GM19455 (cell line): Measurements from ENCODE around the gene SPATA2.
A peak's percentile ranks its signal among the peaks of the same experiment; 100 is the strongest.
"Not testable (repeated sequence)": the region's sequence is repeated elsewhere in the genome, so short reads cannot be mapped to it uniquely, and the experiment has no call there.

Experiments
- ATAC-seq: cut with Tn5 transposase; IDR thresholded peaks from one replicate; pipeline ENCODE4 v1.9.1; 2021; ENCODE audit not compliant: unreplicated experiment

The SPATA2 gene, protein sequence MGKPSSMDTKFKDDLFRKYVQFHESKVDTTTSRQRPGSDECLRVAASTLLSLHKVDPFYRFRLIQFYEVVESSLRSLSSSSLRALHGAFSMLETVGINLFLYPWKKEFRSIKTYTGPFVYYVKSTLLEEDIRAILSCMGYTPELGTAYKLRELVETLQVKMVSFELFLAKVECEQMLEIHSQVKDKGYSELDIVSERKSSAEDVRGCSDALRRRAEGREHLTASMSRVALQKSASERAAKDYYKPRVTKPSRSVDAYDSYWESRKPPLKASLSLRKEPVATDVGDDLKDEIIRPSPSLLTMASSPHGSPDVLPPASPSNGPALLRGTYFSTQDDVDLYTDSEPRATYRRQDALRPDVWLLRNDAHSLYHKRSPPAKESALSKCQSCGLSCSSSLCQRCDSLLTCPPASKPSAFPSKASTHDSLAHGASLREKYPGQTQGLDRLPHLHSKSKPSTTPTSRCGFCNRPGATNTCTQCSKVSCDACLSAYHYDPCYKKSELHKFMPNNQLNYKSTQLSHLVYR

DNA sequence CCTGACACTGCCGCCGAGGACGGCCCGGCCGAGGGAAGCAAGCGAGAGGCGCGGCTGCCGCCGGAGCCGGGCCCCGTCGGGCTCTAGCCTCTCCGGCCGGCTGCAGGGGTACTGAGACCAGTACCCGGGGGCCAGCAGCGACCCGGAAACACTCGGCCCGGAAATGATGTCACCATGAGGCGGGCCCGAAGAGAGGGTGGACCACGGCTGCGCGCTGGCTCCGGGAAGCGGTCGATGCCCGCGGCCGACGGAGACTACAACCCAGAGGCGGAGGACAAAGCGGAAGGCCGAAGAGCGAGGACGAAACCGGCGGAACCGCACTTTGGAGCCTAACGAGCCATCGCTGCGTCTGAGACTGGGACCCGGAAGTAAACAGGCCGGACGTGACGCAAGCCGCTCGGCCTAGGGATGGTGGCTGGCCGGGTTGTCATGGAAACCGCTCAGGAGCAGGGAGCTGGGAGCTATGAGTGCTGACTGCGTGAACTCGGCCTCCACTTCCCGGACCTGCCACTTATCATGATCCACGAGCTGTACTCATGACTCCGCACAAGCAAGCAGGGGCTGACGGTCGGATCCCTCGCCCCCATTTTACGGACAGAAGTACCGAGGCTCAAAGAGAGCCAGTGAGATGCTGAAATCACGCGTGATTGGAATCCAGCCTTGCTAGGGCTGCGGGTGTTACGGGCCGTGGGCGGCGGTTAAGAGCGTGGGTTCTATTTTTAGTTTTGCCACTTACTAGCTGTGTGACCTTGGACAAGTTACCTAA, at the start of gene SPATA2:
Gene SPATA2 (minus strand): TSS at position 150 of the 766 bp plus-strand sequence. CDS start 7,039 bp downstream, outside the sequence.
- ATAC-seq = peak; percentile 88

DNA sequence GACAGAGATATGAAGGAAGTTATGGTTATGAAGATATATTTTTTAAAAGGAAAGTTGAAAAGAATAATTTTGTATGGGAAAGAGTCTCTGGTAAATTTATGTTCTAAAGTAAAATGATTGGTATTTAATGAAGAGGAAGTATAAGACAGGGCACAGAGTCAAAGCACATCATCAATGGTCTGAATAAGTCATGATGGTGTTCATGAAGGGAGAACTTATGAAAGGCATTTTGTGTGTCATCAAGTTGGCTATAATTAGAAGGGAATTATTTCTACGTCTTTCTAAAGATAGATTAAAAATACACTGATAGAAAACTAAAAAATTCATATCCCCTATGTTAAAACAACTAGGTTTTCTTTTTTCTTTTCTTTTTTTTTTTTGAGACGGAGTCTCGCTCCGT, 46.1 kb upstream of the SPATA2 start:
- ATAC-seq = no peak

DNA sequence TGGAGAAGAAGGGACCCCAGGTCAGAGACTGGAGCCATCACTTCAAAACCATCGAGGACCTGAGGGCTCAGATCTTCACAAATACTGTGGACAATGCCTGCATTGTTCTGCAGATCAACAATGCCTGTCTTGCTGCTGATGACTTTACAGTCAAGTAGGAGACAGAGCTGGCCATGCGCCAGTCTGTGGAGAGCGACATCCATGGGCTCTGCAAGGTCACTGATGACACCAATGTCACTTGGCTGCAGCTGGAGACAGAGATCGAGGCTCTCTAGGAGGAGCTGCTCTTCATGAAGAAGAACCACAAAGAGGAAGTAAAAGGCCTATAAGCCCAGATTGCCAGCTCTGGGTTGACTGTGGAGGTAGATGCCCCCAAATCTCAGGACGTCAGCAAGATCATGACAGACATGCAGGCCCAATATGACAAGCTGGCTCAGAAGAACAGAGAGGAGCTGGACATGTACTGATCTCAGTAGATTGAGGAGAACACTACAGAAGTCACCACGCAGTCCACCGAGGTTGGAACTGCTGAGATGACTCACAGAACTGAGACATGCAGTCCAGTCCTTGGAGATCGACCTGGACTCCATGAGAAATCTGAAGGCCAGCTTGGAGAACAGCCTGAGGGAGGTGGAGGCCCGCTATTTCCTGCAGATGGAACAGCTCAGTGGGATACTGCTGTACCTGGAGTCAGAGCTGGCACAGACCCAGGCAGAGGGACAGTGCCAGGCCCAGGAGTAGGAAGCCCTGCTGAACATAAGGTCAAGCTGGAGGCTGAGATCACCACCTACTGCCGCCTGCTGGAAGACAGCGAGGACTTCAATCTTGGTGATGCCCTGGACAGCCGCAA, 42.0 kb upstream of the SPATA2 start:
- ATAC-seq = not testable (repeated sequence)

DNA sequence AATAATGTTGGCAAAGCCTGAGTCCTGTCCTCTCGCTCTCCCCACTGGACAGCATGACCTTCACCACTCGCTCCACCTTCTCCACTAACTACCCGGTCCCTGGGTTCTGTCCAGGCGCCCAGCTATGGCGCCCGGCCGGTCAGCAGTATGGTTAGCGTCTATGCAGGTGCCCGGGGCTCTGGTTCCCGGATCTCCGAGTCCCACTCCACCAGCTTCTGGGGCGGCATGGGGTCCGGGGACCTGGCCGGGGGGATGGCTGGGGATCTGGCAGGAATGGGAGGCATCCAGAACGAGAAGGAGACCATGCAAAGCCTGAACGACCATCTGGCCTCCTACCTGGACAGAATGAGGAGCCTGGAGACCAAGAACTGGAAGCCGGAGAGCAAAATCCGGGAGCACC, 41.4 kb upstream of the SPATA2 start:
- no peak for ATAC-seq

DNA sequence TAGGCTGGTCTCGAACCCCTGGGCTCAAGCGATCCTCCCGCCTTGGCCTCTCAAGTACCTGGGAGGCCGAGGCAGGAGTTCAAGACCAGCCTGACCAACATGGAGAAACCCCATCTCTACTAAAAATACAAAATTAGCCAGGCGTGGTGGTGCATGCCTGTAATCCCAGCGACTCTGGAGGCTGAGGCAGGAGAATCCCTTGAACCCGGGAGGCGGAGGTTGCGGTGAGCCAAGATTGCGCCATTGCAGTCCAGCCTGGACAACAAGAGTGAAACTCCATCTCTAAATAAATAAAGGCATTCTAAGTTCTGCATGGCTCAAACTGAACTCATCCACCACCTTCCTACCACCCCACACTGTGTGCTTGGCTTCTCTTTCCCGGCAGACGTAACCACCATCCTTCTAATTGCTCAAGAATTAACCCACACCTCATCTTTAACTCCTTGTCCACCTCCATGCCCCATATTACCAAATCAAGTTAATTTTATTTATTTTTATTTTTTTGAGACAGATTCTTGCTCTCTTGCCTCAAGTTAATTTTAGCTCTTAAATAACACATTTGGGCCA, 40.6 kb upstream of the SPATA2 start:
- not testable (repeated sequence) for ATAC-seq

DNA sequence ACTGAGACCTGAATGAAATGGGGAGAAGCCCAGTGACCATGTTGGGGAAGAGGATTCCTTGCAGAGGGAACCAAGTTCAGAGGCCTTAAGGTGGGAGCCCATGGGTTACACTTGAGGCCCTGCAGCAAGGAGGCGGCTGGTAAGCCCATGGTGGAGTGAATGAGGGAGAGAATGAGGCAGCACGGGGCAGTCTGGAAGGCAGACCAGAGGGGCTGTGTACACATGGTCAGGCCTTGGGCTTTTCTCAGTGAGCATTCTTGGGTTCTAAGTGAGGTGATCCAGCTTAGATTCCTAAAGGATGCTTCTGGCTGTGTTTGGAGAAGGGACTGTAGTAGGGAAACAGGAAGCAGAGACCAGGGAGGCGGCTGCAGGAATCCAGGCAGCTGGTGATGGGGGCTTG, 39.8 kb upstream of the SPATA2 start:
- no peak for ATAC-seq

DNA sequence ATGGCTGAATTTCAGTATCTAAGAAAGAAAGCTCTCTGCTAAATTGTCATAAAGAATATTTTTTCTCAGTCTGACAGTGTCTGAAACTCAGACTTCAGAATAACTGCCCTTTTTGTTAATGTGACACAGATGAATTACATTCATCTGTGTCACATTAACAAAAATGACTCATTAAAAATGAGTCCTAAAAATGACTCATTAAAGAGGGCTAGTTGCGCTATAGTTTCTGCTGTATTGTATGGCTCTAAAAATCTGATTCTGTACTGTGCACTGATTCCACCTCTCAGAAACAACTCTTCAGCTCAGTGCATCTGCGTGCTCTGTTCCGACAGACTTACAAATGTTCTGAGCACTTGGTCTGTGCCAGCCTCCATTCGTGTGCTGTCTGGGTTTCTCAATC, 35.8 kb upstream of the SPATA2 start:
- ATAC-seq = no peak

DNA sequence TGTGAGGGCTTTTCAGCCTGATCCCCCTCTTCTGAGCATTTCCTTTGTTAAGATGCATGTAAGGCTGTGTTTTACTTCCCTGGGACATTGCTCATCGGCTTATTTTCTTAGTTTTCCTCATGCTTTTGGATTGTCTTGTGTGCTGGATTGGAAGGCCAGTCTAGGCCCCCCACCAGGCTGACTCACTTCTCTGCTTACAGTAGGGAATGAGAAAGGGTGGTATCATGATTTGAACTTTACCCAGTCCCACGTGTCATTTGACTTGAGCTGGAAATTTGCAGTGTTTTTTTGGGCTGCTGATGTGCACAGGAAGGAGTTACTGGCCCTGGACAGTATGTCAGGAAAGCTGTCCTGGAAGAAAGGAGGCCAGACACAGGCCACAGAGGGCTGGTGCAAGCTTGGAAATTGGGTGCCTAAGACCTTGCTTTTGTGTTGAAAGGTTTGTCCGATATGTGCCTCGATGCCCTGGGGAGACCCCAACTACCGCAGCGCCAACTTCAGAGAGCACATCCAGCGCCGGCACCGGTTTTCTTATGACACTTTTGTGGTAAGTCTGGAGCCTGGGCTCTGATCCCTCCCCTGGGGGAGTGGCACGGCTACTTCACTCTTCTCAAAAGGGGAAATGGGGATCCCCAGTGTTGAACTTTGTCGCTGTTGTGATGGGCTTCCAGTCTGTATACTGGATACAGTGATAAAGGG, 33.6 kb upstream of the SPATA2 start:
- no peak for ATAC-seq

DNA sequence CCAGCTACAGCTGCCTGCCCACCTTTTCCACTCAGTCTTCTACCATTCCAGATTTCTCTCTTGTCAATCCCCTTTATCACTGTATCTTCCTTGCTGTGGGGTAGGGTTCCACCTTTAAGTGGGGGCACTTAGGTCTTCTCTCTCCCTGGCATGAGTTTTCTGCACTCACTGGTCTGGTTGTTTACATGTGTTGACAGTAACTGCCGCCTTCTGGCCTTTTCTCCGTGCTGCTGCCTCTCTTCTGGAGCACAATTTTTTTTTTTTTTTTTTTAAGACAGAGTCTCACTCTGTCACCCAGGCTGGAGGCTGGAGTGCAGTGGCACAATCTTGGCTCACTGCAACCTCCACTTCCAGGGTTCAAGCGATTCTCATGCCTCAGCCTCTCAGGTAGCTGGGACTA, 32.8 kb upstream of the SPATA2 start:
- no peak for ATAC-seq

DNA sequence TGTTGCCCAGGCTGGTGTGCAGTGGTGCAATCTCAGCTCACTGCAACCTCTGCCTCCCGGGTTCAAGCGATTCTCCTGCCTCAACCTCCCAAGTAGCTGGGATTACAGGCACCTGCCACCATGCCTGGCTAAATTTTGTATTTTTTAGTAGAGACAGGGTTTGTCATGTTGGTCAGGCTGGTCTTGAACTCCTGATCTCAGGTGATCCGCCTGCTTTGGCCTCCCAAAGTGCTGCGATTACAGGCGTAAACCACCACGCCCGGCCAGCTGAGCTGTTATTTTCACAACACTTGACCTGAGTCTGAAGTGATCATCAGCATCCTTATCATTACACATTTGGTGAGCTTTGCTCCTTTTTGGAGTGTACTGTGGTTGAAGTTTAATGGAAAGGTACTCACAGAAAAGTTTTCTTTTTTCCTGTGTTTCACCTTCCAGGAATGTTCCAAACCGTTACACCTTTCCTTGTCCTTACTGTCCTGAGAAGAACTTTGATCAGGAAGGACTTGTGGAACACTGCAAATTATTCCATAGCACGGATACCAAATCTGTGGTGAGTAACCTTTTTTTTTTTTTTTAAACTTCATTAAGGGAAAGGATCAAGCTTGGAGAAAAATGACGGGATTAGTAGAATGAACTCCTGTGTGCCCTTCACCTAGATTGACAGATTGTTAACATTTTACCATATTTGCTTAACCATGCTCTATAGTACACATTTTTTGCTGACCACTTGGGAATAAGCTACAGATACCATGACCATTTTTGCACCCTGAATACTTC, 30.6 kb upstream of the SPATA2 start:
- no peak for ATAC-seq

DNA sequence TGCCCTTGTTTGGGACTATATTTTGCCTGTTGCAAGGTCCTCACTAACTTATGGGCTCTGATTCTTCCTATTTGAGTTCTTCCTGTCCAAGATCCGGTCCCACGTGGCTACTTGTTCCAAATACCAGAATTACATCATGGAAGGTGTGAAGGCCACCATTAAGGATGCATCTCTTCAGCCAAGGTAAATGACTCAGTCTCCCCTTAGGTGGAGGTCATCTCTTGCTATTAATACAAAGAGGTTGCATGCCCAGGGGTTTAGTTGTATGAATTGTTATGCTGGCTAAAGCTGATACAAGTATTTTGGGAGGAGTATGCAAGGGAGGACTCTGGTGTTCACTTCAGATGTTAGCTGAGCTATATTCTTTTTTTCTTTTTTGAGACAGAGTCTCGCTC, 30.0 kb upstream of the SPATA2 start:
- no peak for ATAC-seq

DNA sequence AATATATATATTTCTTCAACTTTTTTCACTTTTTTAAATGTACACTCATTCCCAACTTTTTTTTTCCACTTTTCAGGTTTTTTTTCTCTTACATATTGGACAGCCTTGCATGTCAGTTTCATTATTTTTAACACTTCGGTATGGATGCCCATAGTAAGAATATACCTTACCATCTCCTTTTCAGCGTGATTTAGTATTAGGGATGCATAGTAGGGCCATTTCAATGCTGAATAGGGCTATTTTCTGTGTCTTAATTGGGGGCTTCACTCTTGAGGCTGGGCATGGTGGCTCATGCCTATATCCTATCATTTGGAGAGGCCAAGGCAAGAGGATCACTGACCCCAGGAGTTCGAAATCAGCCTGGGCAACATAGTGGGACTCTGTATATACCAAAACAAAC, 27.6 kb upstream of the SPATA2 start:
- ATAC-seq = no peak

DNA sequence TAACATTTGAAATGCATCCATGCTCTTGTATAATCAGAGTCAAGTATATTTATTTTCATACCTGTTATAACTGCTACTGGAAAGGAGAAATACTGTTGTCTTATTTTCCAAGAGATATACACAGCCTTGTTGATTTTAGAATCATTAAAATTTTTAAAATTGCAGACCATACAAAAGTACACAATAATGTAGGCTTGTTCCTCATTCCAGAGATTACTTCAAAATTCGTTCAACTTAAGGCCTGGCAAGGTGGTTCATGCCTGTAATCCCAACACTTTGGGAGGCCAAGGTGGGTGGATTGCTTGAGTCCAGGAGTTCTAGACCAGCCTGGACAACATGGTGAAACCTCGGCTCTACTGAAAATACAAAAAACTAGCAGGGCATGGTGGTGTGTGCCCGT, 27.0 kb upstream of the SPATA2 start:
- no peak for ATAC-seq

DNA sequence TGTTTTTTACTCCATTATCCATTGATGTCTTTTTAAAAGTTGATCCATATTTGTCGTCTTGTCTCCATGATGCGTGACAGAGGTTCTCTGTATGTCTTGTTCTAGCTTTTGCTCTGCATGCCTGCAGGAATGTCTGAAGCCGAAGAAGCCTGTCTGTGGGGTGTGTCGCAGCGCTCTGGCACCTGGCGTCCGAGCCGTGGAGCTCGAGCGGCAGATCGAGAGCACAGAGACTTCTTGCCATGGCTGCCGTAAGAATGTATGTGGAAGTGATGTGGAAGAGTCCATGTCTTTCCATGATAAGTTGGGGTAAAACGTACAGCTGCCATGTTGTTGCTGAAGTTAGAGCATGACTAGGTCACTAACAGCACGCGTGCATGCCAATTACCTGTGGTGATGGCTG, 26.1 kb upstream of the SPATA2 start:
- no peak for ATAC-seq

DNA sequence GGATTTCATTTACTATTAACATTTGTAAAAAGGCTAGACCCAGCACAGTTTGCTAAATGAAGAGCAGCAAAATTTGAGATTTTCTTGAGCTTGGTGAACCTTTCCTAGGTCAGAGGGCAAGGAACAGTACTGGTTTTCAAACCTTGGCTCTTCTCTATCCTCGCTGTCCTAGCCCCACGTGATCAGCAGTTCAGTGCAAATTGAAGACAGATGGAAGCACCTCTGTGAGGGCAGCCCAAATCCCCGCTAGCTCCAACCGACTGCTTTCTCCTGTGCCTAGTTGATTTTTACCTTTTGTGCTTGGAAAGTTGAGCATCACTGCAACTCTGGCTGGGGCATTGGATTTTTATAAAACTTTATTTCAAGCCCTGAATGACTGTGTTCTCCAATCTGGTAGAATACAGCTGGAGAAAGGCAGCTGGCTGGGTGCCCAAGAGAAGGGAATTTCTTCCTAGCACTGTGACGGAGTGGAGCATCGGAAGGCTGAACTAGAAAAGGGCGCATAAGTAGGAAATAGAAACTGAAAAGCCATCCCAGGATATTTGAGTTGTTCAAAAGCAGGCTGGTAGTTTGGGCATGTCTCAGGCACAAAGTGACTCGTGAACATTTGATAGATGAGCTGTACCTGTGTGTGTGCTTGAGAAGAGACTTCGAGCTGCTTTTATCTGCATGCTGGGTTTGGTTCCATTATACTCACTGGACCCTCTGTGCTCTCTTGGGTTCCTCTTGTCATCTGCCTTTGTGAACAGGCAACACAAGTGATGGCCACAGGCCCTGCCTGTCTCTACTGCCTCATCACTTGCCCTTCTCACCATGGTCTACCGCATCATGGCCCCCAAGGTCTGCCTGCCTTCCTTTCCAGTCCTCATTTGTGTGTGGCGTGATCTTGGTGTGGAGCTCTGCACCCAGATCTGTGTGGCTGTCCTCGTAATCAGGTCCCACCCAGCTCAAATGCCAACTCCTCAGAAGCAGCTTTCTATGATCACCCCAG, 23.1 kb upstream of the SPATA2 start:
- no peak for ATAC-seq

DNA sequence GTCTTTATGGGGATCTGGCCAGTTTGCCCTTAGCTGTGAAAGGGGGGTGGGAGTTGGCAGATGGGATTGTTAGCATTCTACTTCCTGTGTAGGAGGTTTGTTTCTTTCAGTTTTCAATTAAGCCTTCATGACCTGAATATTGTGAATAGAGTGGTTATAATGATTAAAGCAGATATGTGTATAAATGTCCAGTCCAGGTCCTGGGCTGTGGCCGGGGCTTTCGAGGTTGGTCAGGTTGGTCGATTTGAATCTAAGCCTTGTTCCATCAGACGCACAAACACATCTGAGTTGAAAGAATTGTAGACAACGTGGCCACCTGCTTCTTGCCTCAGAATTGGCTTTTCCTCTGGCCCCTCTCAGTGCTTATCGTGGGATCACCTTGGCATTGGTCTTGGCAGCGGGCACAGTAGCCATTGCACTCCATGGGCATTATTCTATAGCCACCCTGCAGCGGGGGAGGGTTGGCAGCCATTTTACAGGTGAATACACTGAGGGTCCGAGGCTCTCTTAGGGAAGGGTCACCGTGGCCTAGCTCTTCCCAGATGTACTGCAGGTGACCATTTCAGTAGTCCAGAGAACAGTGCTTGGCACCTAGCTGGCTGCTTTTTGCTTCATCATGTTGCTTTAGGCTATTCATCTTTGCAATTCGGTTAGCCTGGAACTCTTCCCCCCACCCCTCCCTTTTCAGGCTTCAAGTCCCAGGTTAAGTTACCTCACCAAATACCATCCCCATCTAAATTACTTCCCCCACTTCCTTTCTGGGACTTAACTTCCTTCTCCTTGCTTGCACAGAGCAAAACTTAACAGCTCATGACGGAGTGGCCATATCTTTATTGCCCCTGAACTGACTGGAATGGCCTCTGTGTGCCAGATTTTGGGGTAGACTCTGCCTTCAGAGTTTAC, 21.9 kb upstream of the SPATA2 start:
- no peak for ATAC-seq
